GM10248 (cell line): ENCODE data around the gene NTM.

ENCODE experiments used
- CTCF ChIA-PET: fragments of 300-600 bp; sonication (Branson Sonifier 250); formaldehyde crosslinking; extraction: SDS; loops from one replicate; lab custom pipeline; 2021; ENCODE audit warnings: antibody characterized with exemption; lab: Yijun Ruan, JAX
- POLR2A ChIA-PET: fragments of 350-650 bp; sonication (Branson Sonifier 250); formaldehyde crosslinking; extraction: SDS; loops from one replicate; lab custom pipeline; 2020; ENCODE audit warnings: antibody characterized with exemption; lab: Yijun Ruan, JAX
- DNase-seq: peaks from one replicate; pipeline ENCODE4 v3.0.0; 2012; ENCODE audit errors: extremely low spot score
- TF ChIP-seq, protein P1 (sequence below): IDR thresholded peaks from 2 replicates; pipeline ENCODE4 v1.5.1; 2012; ENCODE audit warnings: mild to moderate bottlenecking, low read depth; ENCODE audit errors: extremely low read depth, missing control alignments, control extremely low read depth

NTM gene

GRCh38 chr11:131370090-131370751, at the start of gene NTM:
TSS of gene NTM (plus strand) at chr11:131370615.
- no peak for DNase-seq
- TF ChIP-seq, protein P1, sequence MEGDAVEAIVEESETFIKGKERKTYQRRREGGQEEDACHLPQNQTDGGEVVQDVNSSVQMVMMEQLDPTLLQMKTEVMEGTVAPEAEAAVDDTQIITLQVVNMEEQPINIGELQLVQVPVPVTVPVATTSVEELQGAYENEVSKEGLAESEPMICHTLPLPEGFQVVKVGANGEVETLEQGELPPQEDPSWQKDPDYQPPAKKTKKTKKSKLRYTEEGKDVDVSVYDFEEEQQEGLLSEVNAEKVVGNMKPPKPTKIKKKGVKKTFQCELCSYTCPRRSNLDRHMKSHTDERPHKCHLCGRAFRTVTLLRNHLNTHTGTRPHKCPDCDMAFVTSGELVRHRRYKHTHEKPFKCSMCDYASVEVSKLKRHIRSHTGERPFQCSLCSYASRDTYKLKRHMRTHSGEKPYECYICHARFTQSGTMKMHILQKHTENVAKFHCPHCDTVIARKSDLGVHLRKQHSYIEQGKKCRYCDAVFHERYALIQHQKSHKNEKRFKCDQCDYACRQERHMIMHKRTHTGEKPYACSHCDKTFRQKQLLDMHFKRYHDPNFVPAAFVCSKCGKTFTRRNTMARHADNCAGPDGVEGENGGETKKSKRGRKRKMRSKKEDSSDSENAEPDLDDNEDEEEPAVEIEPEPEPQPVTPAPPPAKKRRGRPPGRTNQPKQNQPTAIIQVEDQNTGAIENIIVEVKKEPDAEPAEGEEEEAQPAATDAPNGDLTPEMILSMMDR: no peak
- CTCF ChIA-PET: no interaction called here
- POLR2A ChIA-PET: no interaction called here

- ChIA-PET CTCF (no interaction called here), POLR2A (no interaction called here)
- DNase-seq: no peak
- TF ChIP-seq, protein P1: no peak
Measured at GRCh38 chr11:131324921-131325570, 45.4 kb upstream of the NTM start.

- CTCF ChIA-PET: no interaction called here
Measured at GRCh38 chr11:131326829-131327228, 43.6 kb upstream of the NTM start.

GRCh38 chr11:131327421-131327820, 43.0 kb upstream of the NTM start:
- ChIA-PET POLR2A (no interaction called here), CTCF (no interaction called here)

More at GRCh38 chr11:131326829-131327228, 43.6 kb upstream of the NTM start:
- TF ChIP-seq, protein P1: no peak
- POLR2A ChIA-PET: no interaction called here
- no peak for DNase-seq

GRCh38 chr11:131328843-131329242, 41.6 kb upstream of the NTM start:
- POLR2A ChIA-PET: no interaction called here
- no peak for DNase-seq
- TF ChIP-seq, protein P1: no peak
- CTCF ChIA-PET: interaction anchor here (1.5 kb wide), 1 partner anchor 9 kb away, joined by 4 read pairs; no protein-coding TSS in a partner anchor

More at GRCh38 chr11:131327421-131327820, 43.0 kb upstream of the NTM start:
- TF ChIP-seq, protein P1: no peak
- DNase-seq: no peak

DNA sequence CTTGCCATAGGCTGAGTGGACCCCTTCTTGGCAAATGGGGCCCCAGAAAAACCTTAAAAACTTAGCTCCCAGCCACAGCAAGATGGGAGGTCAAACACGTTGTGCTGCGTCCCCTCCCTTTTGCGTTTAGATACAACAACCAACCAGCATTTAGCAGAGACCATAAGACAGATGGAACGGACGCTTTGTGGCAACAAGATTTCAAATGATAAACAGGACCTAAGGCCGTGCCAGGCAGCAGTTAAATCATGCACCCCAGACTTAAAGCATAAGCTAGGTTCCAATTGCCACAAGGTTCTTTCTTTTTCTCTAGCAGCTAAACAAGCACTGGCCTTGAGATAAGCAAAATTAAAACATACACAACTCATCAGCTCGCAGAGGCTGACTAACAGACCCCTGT, 39.4 kb upstream of the NTM start:
- DNase-seq: no peak
- POLR2A ChIA-PET: no interaction called here
- TF ChIP-seq, protein P1: no peak
- CTCF ChIA-PET: interaction anchor here (0.8 to 1.2 kb wide), 2 partner anchors 9 to 266 kb away, joined by 3 read pairs; no protein-coding TSS in a partner anchor
